GM12801 (cell line): ENCODE data around the gene SUGCT.

Source experiments
- CTCF ChIP-seq: IDR thresholded peaks from one replicate; pipeline ENCODE4 v1.5.1; 2011; ENCODE audit warnings: control low read depth; ENCODE audit not compliant: insufficient read length; ENCODE audit errors: extremely low read depth

The SUGCT gene

GRCh38 chr7:40276061-40276460 is 141.3 kb downstream of the SUGCT start:
- TF ChIP-seq CTCF, result no peak

- no peak for TF ChIP-seq CTCF
Measured at GRCh38 chr7:40279991-40280390, 145.2 kb downstream of the SUGCT start.

GRCh38 chr7:40282858-40283257 is 148.1 kb downstream of the SUGCT start:
- no peak for TF ChIP-seq CTCF

GRCh38 chr7:40283391-40283790 is 148.6 kb downstream of the SUGCT start:
- TF ChIP-seq CTCF, result no peak

- TF ChIP-seq CTCF, result no peak
Measured at GRCh38 chr7:40288827-40289226, 154.0 kb downstream of the SUGCT start.

- no peak for TF ChIP-seq CTCF
Measured at GRCh38 chr7:40297741-40298311, 163.0 kb downstream of the SUGCT start.

GRCh38 chr7:40298421-40298820 is 163.6 kb downstream of the SUGCT start:
- TF ChIP-seq CTCF, result no peak
